Epithelial cell of esophagus (primary cell): ENCODE measurements around the gene FGF6.

Experiments
- DNase-seq: peaks from one replicate; pipeline ENCODE4 v3.0.0; 2010; ENCODE audit warnings: low read depth
- H3K4me3 ChIP-seq: 2 replicates; pipeline ENCODE4 v1.5.1; 2011; ENCODE audit warnings: mild to moderate bottlenecking, low read length, control low read depth
- TF ChIP-seq, protein P1 (sequence below): IDR thresholded peaks from 2 replicates; pipeline ENCODE4 v1.5.1; 2011; ENCODE audit warnings: low read depth, mild to moderate bottlenecking, low read length, control low read depth, inconsistent platforms; ENCODE audit not compliant: insufficient read depth; ENCODE audit errors: missing control alignments

The FGF6 gene

DNA sequence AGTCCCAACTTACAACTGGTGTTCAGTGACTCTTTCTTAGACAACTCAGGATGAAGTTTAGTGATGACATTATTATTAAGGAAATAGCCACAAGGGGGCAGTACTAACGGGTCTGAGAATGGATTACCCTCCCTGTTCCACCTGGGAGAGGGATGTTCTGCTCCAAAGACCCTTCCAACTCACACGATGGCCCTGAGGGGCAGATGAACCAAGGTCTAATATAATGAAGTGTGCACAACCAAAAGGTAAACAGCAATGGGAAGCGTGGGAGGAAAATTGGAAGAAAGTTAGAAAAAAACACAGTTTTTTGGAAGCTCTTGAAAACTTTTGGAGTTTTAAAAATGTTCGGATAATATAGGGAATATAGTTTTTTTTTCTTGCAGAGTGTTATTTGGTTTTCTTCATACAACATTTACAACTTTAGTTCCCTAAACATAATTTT, 24.0 kb downstream of the FGF6 start:
- H3K4me3 ChIP-seq: no peak overlapping the region
- TF ChIP-seq, protein P1, sequence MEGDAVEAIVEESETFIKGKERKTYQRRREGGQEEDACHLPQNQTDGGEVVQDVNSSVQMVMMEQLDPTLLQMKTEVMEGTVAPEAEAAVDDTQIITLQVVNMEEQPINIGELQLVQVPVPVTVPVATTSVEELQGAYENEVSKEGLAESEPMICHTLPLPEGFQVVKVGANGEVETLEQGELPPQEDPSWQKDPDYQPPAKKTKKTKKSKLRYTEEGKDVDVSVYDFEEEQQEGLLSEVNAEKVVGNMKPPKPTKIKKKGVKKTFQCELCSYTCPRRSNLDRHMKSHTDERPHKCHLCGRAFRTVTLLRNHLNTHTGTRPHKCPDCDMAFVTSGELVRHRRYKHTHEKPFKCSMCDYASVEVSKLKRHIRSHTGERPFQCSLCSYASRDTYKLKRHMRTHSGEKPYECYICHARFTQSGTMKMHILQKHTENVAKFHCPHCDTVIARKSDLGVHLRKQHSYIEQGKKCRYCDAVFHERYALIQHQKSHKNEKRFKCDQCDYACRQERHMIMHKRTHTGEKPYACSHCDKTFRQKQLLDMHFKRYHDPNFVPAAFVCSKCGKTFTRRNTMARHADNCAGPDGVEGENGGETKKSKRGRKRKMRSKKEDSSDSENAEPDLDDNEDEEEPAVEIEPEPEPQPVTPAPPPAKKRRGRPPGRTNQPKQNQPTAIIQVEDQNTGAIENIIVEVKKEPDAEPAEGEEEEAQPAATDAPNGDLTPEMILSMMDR: peak; percentile 65
- peak; percentile 59 for DNase-seq

DNA sequence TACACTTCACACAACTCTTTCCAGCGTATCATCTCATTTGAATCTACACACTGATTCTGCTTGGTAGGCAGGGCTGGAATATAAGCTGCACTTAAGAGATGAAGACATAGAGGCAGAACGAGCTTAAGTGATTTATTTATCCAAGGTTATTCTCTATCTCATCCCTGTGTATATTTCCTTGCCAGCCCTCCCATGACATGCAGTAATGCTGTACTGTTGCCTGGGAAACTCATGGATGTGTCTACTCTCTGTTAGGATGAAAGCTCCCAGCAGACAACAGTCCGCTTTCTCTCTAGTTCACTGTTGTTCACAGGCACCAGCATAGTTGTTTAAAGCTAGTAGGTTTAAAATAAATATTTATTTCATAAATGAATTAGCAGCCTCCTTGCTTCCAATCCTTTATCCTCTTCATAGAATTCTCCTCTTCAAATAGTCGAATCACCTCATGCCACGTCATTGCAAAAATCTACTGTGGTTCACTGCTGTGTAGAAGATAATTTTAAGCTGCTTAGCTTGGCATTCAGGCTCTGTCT, 25.4 kb downstream of the FGF6 start:
- DNase-seq: no peak
- no peak overlapping the region for H3K4me3 ChIP-seq
- TF ChIP-seq, protein P1: no peak

DNA sequence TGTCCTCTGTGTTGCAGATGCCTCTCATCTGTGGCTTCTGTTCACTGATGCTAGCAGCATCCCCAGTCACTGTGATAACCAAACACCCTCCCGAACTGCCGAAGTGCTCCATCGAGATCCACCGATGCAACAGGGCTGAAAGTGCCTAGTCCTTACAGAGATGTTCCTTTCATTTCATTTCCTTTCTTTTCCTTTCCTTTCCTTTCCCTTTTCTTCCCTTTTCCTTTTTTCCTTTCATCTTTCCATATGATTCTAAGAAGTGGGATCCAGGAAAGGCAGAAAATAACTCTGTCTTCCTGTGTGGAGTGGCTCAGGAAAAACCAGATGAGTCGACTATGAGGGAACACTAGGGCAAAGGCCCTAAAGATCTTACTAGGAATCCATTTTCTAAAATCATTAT, 26.7 kb downstream of the FGF6 start:
- no peak overlapping the region for H3K4me3 ChIP-seq
- TF ChIP-seq, protein P1: no peak
- DNase-seq: no peak

DNA sequence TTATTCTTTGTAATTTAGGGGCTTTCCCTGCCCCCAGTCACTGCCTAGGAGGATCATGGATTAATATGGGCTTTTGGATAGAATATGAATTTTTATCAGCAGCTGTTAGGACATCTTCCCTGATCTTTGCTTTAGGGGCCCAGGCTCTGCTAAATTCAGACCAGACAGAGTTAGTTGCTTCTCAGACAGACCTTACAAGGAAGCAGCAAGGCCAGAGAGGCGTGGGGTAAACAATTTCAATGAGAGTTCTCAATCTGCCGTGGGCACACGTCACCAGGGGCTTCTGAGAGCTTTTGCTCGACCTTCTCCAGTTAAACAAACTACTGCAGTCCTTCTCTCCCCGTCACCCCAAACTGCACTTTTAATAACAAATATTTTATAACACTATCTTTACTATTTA, 27.7 kb downstream of the FGF6 start:
- TF ChIP-seq, protein P1: no peak
- H3K4me3 ChIP-seq: no peak overlapping the region
- no peak for DNase-seq

DNA sequence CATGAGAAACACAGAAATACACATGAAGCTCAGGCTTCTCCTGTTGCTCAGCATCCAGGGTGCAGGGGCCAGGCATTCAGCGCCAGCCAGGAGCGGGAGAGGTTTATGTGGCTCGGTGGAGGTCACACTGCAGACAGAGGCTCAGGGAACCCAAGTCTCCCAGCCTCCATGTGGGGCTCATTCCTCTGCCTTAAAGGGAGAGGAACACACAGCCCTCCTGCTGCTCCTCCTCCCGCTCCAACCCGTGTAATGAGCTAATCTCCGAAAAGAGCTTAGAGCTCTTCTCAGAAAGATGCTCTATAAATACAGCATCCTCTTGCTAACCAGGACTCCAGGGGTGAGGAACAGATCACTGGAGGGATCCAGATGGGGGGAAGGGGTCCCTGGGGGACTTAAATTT, 28.2 kb downstream of the FGF6 start:
- H3K4me3 ChIP-seq: no peak overlapping the region
- DNase-seq: no peak
- TF ChIP-seq, protein P1: no peak

DNA sequence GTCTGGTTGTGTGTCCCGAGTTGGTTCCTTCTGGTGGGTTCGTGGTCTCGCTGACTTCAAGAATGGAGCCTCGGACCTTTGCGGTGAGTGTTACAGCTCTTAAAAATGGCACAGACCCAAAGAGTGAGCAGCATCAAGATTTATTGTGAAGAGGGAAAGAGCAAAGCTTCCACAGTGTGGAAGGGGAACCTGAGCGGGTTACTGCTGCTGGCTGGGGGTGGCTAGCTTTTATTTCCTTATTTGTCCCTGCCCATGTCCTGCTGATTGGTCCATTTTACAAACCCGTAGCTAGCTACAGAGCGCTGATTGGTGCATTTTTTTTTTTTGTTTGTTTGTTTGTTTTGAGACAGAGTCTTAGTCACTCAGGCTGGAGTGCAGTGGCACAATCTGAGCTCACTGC, 29.3 kb downstream of the FGF6 start:
- H3K4me3 ChIP-seq: no peak overlapping the region
- TF ChIP-seq, protein P1: no peak
- DNase-seq: no peak

DNA sequence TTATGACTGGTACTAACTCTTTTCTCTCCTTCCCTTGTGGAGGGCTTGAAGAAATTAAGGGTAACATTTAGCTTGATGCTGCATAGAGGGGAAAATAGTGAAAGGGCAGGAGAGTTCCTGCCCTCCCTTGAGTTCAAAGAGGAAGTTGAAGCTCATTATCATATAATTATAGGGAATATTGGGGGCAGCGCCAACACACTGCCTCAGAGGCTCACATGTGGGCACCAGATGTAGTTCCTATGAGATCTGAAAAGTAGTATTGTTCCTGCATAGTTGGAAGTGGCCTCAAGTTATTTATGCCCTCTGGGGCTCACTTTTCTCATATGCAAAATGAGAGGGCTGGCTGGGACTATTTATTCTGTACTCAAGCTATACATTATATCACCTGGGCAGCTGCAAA, 33.1 kb downstream of the FGF6 start:
- TF ChIP-seq, protein P1: no peak

More for the DNA sequence above, 33.1 kb downstream of the FGF6 start:
- no peak overlapping the region for H3K4me3 ChIP-seq
- DNase-seq: no peak
